Measurements from ENCODE around the gene TIMM21.

Gene TIMM21

GRCh38 chr18:74148543-74149070, 284 bp downstream of the TIMM21 start:
- peak in 1 of 2 donors; percentile 4 for DNase-seq

- no peak for DNase-seq
These were observed 1.6 kb downstream of the TIMM21 start for GRCh38 chr18:74149878-74150277.

- DNase-seq: no peak
These were observed 3.9 kb downstream of the TIMM21 start for GRCh38 chr18:74152270-74152669.

GRCh38 chr18:74152857-74153256, 4.5 kb downstream of the TIMM21 start:
- DNase-seq: peak; percentile 15 to 73

GRCh38 chr18:74153377-74153776, 5.1 kb downstream of the TIMM21 start:
- no peak for DNase-seq

GRCh38 chr18:74153793-74154192, 5.5 kb downstream of the TIMM21 start:
- DNase-seq: no peak

GRCh38 chr18:74154716-74155115, 6.4 kb downstream of the TIMM21 start:
- no peak for DNase-seq

GRCh38 chr18:74155276-74155675, 7.0 kb downstream of the TIMM21 start:
- no peak for DNase-seq

- peak; percentile 49 to 55 for DNase-seq
These were observed 14.8 kb downstream of the TIMM21 start for GRCh38 chr18:74163019-74163660.

GRCh38 chr18:74166386-74166785, 18.1 kb downstream of the TIMM21 start:
- no peak for DNase-seq

- no peak for DNase-seq
These were observed 23.7 kb downstream of the TIMM21 start for GRCh38 chr18:74171910-74172606.

- no peak for DNase-seq
These were observed 24.5 kb downstream of the TIMM21 start for GRCh38 chr18:74172697-74173433.

- DNase-seq: no peak
These were observed 25.1 kb downstream of the TIMM21 start for GRCh38 chr18:74173434-74173750.

GRCh38 chr18:74175658-74176057, 27.3 kb downstream of the TIMM21 start:
- no peak for DNase-seq

- no peak for DNase-seq
These were observed 30.6 kb downstream of the TIMM21 start for GRCh38 chr18:74178884-74179283.

- no peak for DNase-seq
These were observed 31.4 kb downstream of the TIMM21 start for GRCh38 chr18:74179623-74180199.

GRCh38 chr18:74182335-74182734, 34.0 kb downstream of the TIMM21 start:
- DNase-seq: no peak

- no peak for DNase-seq
These were observed 34.8 kb downstream of the TIMM21 start for GRCh38 chr18:74183130-74183529.

GRCh38 chr18:74184875-74185274, 36.6 kb downstream of the TIMM21 start:
- DNase-seq: no peak

GRCh38 chr18:74185860-74186259, 37.5 kb downstream of the TIMM21 start:
- no peak for DNase-seq

GRCh38 chr18:74186661-74187060, 38.3 kb downstream of the TIMM21 start:
- no peak for DNase-seq

GRCh38 chr18:74190086-74190485, 41.8 kb downstream of the TIMM21 start:
- no peak for DNase-seq

GRCh38 chr18:74191577-74191976, 43.3 kb downstream of the TIMM21 start:
- no peak for DNase-seq

- DNase-seq: no peak
These were observed 46.4 kb downstream of the TIMM21 start for GRCh38 chr18:74194691-74195090.

Measured in inflammatory macrophage treated with lipopolysaccharide for 1 hour (primary cell).